Dedifferentiated amniotic fluid mesenchymal stem cell (primary cell): ENCODE measurements around the gene PAQR7.

Experiments
- DNase-seq: peaks from one replicate; pipeline ENCODE4 v3.0.0-alpha.2; 2016; ENCODE audit errors: extremely low spot score

PAQR7 gene

DNA sequence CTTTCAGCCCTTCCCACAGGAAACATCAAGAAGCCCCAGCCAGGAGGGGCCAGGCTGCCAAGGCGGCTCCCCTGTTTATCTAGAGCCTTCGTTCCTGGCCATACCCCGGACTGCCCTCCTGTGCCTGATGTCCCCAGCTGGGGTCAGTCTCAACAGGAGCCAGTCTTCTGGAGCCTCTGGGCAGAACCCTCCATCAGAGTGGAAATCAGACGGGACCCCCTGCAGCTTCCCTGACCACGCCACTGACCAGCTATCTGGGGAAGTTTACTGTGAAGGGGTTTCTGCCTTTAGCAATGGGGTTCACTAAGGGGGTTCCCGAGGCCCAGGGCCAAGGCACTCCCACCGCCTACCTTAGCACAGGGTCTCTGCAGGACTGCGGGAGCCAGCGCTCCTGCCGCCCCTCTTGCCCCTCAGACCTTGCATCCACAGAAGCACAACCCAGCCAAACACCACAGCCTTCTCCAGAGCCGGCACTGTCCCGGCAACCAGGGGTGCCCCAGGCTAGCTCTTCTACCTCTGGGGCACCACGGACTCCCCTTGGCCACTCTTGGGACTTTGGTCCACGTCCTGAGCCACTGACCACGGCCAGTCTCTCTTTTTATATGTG, 59.3 kb downstream of the PAQR7 start:
- DNase-seq, result no peak

- DNase-seq, result no peak
Measured at GRCh38 chr1:25815208-25816111, 60.0 kb downstream of the PAQR7 start.

DNA sequence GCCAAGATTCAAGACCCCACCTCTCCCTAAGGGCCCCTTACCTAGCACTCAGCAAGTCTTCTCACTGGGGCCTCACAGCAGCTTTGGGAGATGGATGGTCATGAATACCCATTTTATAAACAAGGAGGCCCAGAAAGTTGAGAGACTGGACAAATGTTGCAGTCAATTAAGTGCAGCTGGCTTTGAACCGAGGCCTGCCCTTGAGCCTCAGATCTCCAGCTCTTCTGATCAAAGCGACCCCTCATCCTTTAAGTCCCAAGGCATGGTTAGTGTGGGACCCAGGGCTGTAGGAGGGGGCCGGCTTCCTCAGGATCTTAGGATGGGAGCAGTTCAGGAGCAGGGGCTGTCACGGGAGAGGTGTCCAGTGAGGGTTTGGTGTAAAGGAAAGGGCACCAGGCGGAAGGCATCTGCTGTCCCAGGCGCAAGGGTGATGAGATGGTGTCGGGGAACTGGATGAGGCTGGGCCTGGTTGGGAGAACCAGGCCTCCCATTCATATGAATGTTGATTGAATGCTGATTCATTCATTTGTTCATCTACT, 60.9 kb downstream of the PAQR7 start:
- no peak for DNase-seq

DNA sequence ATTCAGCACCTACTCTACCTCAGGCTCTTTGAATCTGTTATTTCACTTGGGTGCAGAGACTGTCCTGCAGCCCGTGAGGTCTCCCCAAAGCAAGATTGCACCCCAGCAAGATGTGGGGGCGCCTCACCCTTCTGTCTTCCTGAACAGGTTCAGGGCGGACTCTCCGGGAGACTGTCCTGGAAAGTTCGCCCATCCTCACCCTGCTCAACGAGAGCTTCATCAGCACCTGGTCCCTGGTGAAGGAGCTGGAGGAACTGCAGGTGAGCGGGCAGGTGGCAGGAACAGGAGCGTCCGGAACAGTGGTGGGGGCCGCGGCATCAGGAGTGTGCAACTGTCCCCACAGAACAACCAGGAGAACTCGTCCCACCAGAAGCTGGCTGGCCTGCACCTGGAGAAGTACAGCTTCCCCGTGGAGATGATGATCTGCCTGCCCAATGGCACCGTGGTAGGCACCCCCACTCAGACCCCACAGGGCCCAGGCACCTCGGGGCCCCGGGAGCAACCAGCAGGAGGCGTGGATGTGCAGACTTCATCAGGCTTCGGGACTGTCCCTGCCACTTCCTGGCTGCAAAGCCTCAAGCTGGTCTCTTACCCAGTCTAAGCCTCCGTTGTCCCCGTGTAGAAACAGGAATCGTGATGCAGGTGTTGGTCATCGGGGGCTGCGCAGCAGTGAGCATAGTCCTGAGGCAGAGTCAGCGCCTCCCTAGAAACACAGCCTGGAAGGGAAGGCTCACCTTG, 61.6 kb downstream of the PAQR7 start:
- no peak for DNase-seq

DNA sequence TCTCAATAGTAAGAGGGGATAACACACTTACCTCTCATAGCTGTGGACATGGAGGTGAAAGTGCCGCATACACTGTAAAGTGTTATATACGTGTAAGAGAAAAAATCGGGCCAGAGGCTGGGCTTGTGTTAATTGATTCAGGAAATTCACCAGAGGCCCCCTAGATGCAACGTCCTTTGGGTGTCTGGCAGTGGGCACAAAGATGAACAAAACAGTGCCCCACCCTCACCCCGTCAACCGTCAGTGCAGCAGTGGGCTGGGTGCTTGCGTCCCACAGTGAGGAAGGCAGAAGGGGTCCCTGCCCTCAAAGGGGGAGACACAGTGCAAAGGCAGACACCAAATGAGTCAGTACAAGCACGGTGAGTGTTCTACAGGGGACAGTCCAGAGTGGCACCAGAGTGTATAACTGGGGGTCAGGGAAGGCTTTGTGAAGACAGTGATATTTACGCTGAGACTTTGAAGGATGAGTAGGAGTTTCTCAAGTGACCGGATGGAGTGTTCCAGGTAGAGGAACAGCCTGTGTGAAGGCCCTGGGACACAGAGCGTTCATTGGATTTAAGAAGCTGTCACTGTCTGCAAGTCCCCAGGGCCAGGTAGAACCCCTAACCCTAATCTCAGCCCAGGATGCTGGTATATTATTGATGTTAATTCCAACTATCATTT, 62.3 kb downstream of the PAQR7 start:
- DNase-seq, result no peak
